ENCODE measurements around the gene BCAS3.

Gene BCAS3

DNA sequence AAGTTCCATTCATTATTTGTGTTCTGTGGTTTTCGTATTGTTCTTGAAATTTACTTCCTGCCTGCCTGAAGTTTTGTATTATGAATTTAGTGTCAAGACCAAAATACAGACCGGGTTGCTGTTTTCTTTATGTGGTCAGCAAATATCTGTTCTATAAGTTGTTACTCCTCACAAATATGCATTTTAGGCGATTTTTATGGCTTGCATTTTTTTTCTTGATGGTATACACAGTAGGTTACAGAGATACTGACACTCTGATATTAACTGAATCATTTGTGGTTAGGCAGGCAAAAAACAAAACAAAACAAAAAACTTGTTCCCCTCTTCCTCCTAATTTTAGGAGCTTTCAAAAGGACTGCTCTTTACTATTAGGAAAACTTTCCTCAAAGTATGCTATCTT, 52.6 kb downstream of the BCAS3 start:
- Histone ChIP-seq H3K9ac (no peak overlapping the region), H2AFZ (no peak overlapping the region), H3K4me1 (no peaks in the 10 kb centered on the region), H3K36me3 (ENCODE audit: control insufficient read depth, insufficient read depth, low read length) (no peaks in the 10 kb centered on the region), H3K79me2 (no peaks in the 10 kb centered on the region), H3K9me3 (ENCODE audit: control insufficient read depth, low read length) (no peaks in the 10 kb centered on the region), H3K27me3 (ENCODE audit: control insufficient read depth, insufficient read depth, low read length) (no peaks in the 10 kb centered on the region), H3K4me2 (ENCODE audit: low read length) (no peak overlapping the region), H3K27ac (no peak overlapping the region), H3K4me3 (ENCODE audit: low read depth, low read length) (no peak overlapping the region)
- TF ChIP-seq, protein P1, sequence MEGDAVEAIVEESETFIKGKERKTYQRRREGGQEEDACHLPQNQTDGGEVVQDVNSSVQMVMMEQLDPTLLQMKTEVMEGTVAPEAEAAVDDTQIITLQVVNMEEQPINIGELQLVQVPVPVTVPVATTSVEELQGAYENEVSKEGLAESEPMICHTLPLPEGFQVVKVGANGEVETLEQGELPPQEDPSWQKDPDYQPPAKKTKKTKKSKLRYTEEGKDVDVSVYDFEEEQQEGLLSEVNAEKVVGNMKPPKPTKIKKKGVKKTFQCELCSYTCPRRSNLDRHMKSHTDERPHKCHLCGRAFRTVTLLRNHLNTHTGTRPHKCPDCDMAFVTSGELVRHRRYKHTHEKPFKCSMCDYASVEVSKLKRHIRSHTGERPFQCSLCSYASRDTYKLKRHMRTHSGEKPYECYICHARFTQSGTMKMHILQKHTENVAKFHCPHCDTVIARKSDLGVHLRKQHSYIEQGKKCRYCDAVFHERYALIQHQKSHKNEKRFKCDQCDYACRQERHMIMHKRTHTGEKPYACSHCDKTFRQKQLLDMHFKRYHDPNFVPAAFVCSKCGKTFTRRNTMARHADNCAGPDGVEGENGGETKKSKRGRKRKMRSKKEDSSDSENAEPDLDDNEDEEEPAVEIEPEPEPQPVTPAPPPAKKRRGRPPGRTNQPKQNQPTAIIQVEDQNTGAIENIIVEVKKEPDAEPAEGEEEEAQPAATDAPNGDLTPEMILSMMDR (IDR thresholded peaks at IDR 0.05) = no peak

DNA sequence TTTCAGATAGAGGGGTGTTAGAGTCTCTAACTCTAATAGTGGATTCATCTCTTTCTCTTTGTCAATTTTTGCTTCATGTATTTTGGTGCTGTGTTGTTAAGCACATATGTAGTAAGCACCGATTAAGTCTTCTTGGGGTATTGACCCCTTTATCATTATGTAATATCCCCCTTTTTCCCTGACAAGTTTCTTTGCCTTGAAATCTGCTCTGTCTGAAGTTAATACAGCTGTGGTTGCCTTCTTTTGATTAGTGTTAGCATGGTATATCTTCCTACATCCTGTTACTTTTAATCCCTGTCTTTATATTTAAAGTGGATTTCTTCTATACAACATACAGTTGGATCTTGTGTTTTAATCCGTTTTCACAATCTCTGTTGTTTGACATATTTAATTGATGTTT, 60.6 kb downstream of the BCAS3 start:
- H3K36me3 ChIP-seq (ENCODE audit: control insufficient read depth, insufficient read depth, low read length) = no peaks in the 10 kb centered on the region
- no peak overlapping the region for H3K4me2 ChIP-seq (ENCODE audit: low read length)
- no peak overlapping the region for H3K4me3 ChIP-seq (ENCODE audit: low read depth, low read length)
- H2AFZ ChIP-seq = no peak overlapping the region
- no peaks in the 10 kb centered on the region for H3K4me1 ChIP-seq
- TF ChIP-seq, protein P1 (IDR thresholded peaks at IDR 0.05) = no peak
- H3K9me3 ChIP-seq (ENCODE audit: control insufficient read depth, low read length) = no peaks in the 10 kb centered on the region
- H3K79me2 ChIP-seq = peaks cover 2% of the 10 kb centered on the region
- no peak overlapping the region for H3K27ac ChIP-seq
- H3K27me3 ChIP-seq (ENCODE audit: control insufficient read depth, insufficient read depth, low read length) = no peaks in the 10 kb centered on the region
- no peak overlapping the region for H3K9ac ChIP-seq

DNA sequence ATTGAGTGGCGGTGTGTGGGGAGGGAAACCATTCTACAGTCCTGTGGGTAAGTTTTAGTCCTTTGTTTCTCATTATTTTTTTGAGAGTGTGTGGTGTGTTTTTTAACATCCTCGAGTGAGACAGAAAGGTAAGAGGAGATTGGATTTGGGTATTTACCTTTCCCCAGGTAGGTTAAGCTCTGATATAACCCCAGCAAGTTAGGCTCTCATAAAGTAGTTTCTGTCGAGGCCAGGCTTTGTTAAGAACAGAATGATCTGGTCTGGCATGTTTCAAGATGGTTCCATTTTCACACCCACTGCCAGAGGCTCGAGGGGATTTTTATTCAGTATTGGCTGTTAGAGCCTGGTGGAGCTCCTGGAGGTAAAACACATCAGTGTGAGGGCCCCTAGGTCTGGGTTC, 62.9 kb downstream of the BCAS3 start:
- Histone ChIP-seq H3K4me2 (ENCODE audit: low read length) (no peak overlapping the region), H3K4me3 (ENCODE audit: low read depth, low read length) (no peak overlapping the region), H3K9me3 (ENCODE audit: control insufficient read depth, low read length) (no peaks in the 10 kb centered on the region), H3K4me1 (no peaks in the 10 kb centered on the region), H3K9ac (no peak overlapping the region), H3K27ac (no peak overlapping the region), H3K27me3 (ENCODE audit: control insufficient read depth, insufficient read depth, low read length) (no peaks in the 10 kb centered on the region), H3K79me2 (peaks cover 2% of the 10 kb centered on the region), H2AFZ (no peak overlapping the region), H3K36me3 (ENCODE audit: control insufficient read depth, insufficient read depth, low read length) (no peaks in the 10 kb centered on the region)
- TF ChIP-seq, protein P1 (IDR thresholded peaks at IDR 0.05) = no peak

DNA sequence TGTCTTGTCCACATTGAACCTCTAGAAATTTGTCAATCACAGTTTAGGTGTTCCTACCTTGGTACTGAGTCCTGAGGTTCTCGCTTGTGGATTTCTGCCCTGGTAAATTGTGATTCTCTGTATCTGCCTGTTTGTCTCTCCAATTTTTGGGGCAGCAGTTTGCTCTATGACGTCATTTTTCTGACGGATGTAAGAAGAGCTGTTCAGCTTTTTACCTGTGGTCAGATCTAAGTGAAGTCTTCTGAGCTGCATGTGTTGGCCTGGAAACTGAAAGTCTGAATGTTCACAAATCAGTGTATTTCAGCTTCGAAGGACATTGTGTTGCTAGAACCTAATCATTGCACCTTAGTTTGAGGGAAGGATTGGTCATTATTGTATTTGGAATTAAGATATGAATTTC, 63.4 kb downstream of the BCAS3 start:
- no peaks in the 10 kb centered on the region for H3K36me3 ChIP-seq (ENCODE audit: control insufficient read depth, insufficient read depth, low read length)
- TF ChIP-seq, protein P1 (IDR thresholded peaks at IDR 0.05) = no peak
- no peaks in the 10 kb centered on the region for H3K4me1 ChIP-seq
- no peak overlapping the region for H3K9ac ChIP-seq
- no peak overlapping the region for H3K4me2 ChIP-seq (ENCODE audit: low read length)
- no peak overlapping the region for H3K27ac ChIP-seq
- no peaks in the 10 kb centered on the region for H3K9me3 ChIP-seq (ENCODE audit: control insufficient read depth, low read length)
- H3K4me3 ChIP-seq (ENCODE audit: low read depth, low read length) = no peak overlapping the region
- H3K79me2 ChIP-seq = peaks cover 2% of the 10 kb centered on the region
- no peaks in the 10 kb centered on the region for H3K27me3 ChIP-seq (ENCODE audit: control insufficient read depth, insufficient read depth, low read length)
- H2AFZ ChIP-seq = no peak overlapping the region

DNA sequence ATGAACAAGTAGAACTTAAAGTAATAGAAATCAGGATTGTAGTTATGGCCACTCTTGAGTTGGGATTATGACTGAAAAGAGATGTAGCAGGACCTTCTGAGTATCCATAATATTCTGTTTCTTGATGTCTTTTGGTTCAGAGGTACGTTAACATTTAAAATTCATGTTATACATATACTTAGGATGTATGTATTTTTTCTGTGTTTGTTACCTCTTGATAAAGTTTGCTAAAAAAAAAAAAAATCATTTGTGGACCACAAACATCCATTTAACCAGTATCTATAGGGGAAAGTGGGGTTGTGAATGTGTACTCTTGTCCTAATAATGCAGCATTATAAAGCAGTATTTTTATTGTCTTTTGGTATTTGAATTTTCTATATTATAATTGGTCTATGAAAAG, 65.6 kb downstream of the BCAS3 start:
- H3K9ac ChIP-seq = no peak overlapping the region
- no peaks in the 10 kb centered on the region for H3K9me3 ChIP-seq (ENCODE audit: control insufficient read depth, low read length)
- TF ChIP-seq, protein P1 (IDR thresholded peaks at IDR 0.05) = no peak
- H3K4me1 ChIP-seq = no peaks in the 10 kb centered on the region
- H3K27me3 ChIP-seq (ENCODE audit: control insufficient read depth, insufficient read depth, low read length) = no peaks in the 10 kb centered on the region
- no peak overlapping the region for H3K4me2 ChIP-seq (ENCODE audit: low read length)
- peaks cover 2% of the 10 kb centered on the region for H3K79me2 ChIP-seq
- no peaks in the 10 kb centered on the region for H3K36me3 ChIP-seq (ENCODE audit: control insufficient read depth, insufficient read depth, low read length)
- no peak overlapping the region for H3K27ac ChIP-seq
- no peak overlapping the region for H3K4me3 ChIP-seq (ENCODE audit: low read depth, low read length)
- no peak overlapping the region for H2AFZ ChIP-seq
